Measurements from ENCODE around the gene MRPL18.
"Not testable (repeated sequence)": the region's sequence is repeated elsewhere in the genome, so short reads cannot be mapped to it uniquely, and the experiment has no call there.

The MRPL18 gene

GRCh38 chr6:159790149-159790955, at the start of gene MRPL18:
Gene MRPL18 (plus strand): TSS chr6:159790467. CDS start chr6:159790588, 121 bp downstream.
- peak; percentile 91 for DNase-seq

DNA sequence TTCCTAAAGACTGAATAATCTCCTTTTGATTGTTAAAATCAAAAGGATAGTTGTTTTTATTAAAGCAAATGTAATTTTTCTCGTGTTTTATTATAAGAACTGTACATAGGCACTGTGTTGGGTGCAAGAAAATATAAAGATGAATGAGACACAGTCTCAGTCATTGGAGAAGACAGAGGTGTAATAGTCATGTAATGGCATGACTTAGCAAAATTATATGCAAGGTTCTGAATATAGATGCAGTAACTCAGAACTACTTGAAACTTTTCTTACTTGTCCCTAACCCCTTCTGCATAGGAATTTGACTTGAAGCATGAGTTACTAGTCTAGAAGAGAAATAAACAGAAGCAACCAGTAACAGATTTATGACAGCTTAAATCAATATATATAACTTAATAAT, 48.1 kb upstream of the MRPL18 start:
- no peak for DNase-seq

GRCh38 chr6:159745081-159745480, 45.2 kb upstream of the MRPL18 start:
- no peak for DNase-seq

GRCh38 chr6:159746759-159747158, 43.5 kb upstream of the MRPL18 start:
- DNase-seq, result no peak

DNA sequence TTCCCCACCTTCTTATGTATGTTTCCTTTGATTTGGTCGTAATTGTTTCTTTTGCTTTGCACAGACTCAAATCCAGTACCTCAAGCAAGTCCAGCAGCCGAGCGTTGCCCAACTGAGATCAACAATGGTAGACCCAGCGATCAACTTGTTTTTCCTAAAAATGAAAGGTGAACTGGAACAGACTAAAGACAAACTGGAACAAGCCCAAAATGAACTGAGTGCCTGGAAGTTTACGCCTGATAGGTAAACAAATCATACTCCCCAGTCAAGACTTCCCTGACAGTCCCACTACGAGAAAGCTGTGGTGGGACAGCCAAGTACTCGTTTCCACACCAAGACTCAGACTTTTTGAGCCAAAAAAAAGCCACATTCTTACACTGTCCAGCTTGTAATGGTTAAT, 42.1 kb upstream of the MRPL18 start:
- DNase-seq, result not testable (repeated sequence)

DNA sequence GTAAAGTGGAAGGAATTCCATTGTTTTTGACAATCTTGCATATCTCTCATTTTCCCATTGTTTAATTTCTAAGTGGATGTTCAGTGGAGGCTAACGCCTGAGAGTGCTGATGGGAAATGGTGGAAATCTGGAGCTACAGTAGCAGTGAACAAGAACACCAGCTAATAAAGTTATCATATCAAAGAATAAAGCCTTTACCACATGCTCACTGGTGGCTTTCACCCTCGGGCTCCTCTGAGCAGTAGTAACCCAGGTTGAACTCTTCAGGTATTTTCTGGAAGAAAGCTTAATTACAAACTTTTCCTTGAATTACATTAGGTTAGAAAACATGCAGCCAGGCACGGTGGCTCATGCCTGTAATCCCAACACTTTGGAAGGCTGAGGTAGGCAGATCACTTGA, 38.8 kb upstream of the MRPL18 start:
- no peak for DNase-seq

GRCh38 chr6:159753081-159753872, 37.0 kb upstream of the MRPL18 start:
- no peak for DNase-seq

GRCh38 chr6:159754401-159754800, 35.9 kb upstream of the MRPL18 start:
- DNase-seq, result no peak

- DNase-seq, result no peak
Measured at GRCh38 chr6:159754959-159755914, 35.0 kb upstream of the MRPL18 start.

DNA sequence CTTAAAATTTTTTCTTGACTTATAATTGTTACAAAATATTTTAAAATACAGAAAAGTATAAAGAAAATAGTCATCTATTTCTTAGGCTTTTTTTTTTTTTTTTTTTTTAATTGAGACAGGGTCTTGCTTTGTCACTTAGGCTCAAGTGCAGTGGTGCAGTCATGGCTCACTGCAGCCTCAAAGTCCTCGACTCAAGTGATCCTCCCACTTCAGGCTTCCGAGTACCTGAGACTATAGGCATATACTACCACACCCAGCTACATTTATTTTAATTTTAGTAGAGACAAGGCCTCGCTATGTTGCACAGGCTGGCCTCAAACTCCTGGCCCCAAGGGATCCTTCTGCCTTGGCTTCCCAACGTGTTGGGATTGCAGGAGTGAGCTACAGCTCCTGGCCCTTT, 33.8 kb upstream of the MRPL18 start:
- no peak for DNase-seq

DNA sequence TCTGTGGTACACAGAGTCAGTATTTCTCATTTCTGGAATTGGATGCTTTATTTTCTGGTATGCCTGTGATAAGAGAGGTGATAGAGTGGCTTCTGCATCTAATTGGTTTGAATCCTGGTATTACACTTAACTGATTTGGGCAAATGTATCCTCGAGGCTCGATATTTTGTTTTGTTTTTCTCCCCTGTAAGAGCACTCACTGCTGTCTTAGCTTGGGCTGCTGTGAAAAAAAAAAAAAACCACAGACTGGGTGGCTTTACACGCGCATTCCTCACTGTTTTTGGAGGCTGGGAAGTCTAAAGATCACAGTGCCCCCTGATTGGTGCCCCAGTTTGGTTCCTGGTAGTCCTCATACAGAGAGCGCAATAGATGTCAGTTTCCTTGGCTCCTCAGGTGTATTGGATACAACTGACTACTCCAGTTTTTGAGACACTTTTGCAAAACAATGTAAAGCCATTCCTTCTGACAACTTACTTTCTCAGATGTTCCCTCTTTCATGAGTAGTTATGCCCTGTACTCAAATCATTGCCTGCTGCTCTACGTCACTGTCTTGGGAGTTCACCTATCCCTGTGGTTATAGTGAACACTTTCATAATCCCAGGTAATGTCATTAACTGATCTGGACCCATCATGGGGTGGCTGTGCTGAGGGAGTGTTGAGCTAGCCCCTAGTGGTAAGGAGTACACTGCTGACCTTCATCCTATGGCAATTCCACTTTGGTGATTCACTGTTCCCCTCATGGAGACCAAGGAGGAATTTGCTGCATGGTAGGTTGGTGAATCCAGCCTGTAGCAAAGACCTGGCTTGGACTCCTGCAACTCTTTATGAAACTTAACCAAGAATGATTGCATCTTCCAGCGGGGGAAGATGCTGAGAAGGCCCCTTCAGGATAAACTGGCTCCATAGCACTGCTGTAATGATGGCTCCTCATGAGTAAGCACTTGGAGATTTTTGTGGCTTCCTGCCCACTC, 32.0 kb upstream of the MRPL18 start:
- DNase-seq, result no peak

GRCh38 chr6:159759645-159760044, 30.6 kb upstream of the MRPL18 start:
- DNase-seq, result no peak

GRCh38 chr6:159760602-159761057, 29.6 kb upstream of the MRPL18 start:
- DNase-seq, result no peak

DNA sequence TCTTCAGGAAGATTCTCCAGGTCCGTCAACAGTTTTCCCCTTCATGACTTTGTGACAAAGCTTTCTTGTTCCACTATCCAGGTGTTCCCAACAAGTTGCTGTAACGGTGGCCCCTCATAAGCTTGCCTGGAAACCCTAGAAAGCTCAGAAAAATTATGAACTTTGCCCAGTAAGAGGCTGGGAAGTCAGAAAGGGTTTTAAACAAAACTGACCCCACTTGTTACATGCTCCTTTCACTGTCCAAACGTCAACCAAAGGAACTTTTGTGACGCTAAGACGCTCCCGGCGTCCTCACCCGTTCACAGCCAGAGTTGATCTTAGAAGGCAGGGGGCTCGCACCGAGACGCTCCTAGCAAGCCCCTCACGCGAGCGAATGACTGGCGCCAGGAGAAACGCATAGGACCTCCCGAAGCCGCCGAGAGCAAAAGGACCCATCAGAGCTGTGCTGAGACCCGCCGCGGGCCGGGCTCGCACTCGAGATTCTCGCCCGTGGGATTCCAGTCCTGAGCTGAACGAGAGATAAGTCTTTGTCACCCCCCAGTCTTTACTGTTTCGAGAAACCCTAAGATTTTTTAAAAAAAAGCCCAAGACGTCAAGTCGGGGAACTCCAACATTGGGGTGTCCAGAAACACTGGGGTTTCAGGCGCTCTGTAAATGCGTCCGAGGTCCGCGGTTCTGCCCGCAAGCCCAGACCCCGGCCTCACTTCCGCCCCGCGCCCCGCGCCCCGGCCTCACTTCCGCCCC, 29.0 kb upstream of the MRPL18 start:
- no peak for DNase-seq

- DNase-seq, result peak; percentile 94
Measured at GRCh38 chr6:159761873-159762680, 28.2 kb upstream of the MRPL18 start, which contains the start of gene ACAT2. Gene ACAT2 (plus strand): TSS chr6:159762045. CDS start chr6:159762088, 43 bp downstream.

DNA sequence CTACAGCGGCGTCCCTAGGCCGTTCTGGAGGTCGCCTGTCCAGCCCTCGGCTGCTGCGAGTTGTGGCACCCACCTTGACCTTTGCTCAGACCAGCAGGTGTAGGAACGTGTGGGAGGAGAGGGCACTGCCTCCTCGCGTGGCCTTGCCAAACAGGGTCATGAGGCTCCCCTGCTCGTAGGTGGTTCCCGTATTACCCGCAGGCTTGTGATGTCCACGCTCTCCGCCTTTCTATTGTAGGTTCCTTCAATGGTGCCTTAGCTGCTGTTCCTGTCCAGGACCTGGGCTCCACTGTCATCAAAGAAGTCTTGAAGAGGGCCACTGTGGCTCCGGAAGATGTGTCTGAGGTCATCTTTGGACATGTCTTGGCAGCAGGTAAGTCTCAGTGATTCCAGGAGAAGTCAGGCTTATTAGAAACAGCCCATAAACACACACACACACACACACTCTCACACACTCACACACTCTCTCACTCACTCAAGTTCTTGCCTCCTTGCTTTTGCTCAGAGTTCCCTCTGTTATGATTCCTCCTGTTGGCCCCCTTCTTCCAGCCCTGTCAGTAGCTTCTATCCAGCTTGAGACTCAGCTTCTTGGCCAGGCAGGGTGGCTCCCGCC, 27.5 kb upstream of the MRPL18 start:
- peak; percentile 64 for DNase-seq

DNA sequence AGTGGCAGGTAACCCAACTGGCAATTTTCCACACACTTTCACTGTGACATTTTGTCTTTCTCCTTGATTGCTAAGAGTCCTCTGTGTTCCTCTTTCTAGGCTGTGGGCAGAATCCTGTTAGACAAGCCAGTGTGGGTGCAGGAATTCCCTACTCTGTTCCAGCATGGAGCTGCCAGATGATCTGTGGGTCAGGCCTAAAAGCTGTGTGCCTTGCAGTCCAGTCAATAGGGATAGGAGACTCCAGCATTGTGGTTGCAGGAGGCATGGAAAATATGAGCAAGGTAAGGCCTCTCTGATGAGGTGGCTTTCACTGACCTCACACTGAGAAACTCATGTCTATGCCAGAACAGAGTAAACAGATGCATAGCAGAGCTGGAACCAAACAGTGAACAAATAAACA, 23.4 kb upstream of the MRPL18 start:
- DNase-seq, result no peak

GRCh38 chr6:159769470-159769869, 20.8 kb upstream of the MRPL18 start:
- DNase-seq, result no peak

DNA sequence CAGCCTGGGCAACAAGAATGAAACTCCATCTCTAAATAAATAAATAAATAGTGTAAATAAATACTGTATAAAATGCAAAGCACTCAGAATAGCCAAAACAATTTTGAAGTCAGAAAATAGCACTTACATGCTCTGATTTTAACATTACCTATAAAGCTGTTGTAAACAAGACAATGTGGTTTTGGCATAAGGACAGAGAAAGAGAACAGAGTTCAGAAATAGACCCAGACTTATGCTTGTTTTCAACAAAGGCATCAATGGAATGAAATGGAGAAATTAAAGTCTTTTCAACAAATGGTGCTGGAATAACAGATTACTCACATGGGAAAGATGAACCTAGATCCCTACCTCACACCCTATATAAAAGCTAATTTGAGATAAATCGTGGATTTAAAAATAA, 18.1 kb upstream of the MRPL18 start:
- no peak for DNase-seq

Data from CD4-positive, alpha-beta T cell treated with Interleukin-10 for 1 hour (primary cell).